ENCODE results near the gene PGA4.
"Not testable (repeated sequence)": the region's sequence is repeated elsewhere in the genome, so short reads cannot be mapped to it uniquely, and the experiment has no call there.

GRCh38 chr11:61231033-61231432 is 8.9 kb downstream of the PGA4 start:
- not testable (repeated sequence) for TF ChIP-seq CTCF (conservative IDR thresholded peaks at IDR 0.05; ENCODE audit: low read depth, low read length); EZH2 (IDR thresholded peaks at IDR 0.05; ENCODE audit: borderline replicate concordance, low read depth, low read length, poor library complexity, severe bottlenecking)

Data from A673 (cell line).